GM21423 (cell line): ENCODE results near the gene SLC38A10.

Experiments used
- ATAC-seq: cut with Tn5 transposase; IDR thresholded peaks from one replicate; pipeline ENCODE4 v1.9.1; 2021; ENCODE audit warnings: mild to moderate bottlenecking, moderate library complexity; ENCODE audit not compliant: unreplicated experiment

Gene SLC38A10

DNA sequence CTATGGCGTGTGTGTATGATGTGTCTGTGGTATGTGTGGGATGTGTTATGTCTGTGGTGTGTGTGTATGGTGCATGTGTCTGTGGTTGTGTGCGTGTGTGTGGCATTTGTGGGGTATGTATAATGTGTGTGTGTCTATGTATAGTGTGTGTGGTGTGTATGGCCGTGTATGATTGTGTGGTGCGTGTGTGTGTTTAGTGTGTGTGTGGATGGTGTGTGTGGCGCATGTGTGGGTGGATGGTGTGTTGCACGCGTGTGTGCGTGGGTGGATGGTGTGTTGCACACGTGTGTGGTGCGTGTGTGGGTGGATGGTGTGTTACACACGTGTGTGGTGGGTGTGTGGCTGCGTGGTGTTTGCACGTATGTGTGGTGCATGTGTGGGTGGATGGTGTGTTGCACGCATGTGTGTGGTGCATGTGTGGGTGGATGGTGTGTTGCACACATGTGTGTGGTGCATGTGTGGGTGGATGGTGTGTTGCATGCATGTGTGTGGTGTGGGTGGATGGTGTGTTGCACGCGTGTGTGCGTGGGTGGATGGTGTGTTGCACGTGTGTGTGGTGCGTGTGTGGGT, 5.6 kb upstream of the SLC38A10 start:
- no peak for ATAC-seq

DNA sequence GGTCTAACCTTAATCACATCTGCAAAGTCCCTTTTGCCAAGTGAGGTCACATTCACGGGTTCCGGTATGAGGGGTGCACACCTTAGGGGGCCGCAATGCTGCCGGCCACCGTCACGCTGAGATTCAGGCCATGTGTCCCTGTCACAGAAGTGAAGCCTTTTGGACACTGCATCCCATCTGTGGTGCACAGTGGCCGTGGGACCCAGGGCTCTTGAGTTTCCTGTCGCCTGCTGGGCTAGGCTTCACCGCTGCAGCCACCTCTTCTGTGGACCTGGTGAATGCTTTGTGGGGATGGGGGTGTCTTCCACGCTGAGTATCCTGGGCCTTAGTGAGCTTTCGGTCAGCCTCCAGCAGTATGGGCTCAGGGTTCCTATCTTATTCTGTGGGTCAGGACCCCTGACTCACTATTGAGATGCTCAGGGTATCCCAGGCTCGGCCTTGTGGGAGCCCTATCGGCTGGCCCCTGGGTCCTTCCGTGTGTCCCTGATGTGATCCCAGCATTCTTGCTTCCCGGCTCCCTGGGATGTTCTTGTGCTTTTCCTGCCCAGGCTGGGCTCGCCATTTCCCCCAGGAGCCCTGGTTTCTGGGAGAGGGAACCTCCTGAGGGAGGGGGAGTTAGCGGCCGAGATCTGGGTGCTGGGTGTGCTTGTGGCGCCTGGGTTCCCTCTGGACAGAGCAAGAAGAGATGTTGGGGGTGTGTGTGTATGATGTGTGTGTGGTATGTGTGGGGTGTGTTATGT, 4.9 kb upstream of the SLC38A10 start:
- ATAC-seq, result no peak

DNA sequence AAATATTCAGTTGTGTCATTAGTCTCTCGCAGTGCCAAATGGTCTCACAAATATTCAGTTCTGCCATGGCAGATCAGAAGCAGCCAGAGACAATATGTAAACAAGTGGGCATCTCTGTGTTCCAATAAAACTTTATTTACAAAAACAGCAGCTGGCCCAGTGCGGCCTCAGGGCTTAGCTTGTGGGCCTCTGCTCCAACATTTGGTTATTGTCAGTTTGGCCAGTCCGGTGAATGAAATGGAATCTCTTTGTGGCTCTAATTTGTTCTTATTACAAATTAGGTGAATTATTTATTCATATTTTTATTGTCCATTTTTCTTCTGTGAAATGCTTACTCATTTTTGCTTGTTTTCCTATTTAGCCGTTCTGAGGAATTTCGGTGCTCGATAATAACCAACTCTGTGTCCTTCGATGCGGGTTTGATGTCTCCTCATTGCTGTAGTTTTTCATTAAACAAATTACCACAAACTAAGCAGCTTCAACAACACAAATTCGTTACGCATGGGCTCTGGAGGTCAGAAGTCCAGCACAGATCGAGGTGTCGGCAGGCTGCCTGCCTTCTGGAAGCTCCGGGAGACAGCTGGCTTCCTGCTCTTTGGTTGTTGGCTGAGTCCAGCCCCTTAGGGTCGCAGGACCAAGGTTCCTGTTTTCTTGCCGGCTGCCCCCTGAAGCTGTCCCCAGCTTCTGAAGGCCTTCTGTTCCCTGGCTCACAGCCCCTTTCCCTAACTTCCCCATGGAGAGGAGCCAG, 4.1 kb upstream of the SLC38A10 start:
- ATAC-seq, result no peak

DNA sequence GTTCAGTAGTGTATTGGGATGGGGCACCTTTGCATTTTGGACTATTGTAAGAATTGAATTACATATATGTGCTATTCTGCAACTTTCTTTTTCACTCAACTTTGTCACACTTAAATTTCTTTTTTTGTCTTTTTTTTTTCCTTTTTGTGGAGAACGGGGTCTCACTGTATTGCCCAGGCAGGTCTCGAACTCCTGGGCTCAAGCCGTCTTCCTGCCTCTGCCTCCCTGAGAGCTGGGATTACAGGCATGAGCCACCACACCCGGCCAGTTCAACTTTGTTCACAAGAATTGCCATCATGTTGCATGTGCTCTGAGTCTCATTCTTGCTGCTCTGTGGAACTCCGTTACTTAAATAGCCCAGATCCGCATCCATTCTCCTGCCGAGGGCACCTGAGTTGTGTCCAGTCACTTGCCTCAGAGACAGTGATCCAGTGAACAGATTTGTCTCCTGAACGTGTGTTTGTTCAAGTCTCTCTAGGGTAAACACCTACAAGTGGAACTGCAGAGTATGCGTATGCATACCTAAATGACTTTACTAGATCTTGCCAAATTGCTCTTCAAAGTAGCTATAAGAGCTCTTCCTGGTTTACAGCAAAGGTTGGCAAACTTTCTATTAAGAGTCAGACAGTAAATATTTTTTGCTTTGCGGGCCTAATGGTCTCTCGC, 3.4 kb upstream of the SLC38A10 start:
- ATAC-seq, result no peak

DNA sequence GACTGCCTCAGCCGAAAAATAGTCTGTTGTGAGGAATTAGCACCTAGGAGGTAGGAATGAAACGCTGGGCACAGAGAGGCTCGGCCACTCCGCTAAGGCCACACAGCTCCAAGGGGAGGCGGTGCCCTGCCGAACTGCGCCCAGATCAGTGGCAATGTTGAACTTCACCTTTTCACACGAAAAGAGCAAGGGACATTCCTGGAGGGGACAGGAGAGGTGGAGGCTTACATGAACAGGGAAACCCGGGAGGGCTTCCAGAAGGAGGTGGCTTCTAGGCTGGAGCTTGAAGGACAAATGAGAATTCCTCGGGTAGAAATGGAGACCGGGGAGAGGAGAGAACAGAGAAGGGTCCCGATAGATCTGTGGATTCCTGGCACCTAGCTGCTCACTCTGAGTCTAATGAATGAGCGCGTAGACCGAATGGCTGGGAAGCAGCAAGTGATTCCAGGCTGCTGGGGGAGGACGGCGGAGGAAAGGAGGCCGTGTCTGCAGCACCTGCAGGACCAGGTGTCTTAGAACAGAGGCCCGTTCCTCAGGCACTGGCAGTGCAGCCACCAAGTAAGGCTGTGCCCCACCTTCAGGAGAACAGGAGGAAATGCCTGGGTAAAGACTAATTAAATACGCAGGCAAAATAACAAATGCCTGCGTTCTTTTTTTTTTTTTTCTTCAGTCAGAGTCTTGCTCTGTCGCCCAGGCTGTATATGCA, 722 bp upstream of the SLC38A10 start:
- no peak for ATAC-seq

DNA sequence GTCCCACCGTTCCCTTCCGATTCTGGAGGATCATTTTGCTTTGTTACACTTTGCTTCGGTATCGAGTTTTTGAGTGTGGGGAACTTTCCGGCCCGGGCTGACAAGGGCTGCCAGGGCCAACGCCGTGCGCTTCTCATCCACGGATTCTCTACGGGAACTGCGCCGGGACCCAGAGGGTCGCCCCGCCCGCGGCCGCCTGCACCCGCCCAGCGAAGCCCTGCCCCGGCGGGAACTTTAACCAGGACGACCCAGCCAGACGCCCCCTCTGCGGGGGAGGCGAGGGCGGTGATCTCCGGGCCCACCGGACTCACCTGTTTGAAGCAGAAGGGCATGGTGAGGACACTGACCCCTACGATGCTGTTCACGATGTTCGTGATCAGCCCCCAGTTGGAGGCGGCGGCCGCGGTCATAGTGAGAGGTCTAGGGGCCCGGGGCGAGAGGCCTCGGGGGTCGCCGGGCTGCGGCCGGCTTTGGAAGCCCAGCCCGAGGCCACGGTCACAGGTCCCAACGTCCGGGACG, 536 bp downstream of the SLC38A10 start:
- ATAC-seq, result peak; percentile 5

DNA sequence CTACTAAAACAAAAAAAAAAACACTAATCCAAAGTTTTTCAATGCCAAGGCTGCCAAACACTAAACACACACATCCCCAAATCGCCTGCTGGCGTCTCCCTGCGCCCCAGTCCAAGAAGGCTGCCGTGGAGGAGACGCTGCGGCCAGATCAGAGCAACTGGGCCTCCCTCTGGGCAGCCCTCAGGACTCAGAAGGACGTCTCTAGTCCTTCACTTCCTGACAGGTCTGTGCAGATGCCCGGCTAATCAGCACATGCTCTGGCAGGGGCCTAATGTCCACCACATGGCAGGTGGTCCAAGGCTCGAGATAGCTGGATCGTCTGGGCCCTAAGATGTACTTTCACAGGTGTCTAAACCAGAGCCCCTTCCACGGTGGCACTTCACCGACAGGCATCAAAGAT, 2.7 kb downstream of the SLC38A10 start:
- no peak for ATAC-seq

DNA sequence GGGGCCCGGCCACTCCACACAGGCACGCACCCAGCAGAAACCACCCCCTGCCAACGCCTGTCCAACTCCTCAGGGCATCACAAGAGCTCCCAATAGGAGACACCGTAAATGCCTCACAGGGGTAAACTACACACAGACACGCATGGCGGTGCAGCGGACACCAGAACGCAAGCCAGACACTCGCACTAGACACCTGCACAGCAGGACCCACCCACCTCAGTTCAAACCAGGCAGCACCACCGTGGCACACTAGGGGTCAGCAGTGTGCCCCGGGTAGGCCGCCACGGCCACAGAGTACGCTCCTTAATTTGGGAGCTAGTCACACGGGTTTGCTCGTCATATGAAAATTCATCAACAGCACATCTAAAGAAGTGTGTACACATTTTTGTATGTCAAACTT, 3.4 kb downstream of the SLC38A10 start:
- ATAC-seq, result no peak

DNA sequence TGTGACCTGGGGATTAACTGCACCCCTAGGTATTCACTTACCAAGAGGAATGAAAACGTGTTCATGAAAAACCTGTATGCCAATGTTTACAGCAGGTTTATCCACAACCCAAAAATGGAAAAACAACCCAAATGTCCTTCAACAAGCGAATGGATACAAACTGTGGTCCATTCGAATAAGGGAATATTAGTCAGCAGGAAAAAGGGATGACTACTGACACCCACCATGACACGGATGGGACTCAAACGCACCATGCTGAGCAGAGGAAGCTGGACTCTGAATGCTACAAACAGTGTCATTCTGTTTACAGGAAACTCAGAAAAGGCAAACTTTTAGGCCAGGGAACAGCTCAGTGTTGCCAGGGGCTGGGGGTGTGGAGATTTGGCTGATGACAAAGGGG, 4.9 kb downstream of the SLC38A10 start:
- no peak for ATAC-seq

DNA sequence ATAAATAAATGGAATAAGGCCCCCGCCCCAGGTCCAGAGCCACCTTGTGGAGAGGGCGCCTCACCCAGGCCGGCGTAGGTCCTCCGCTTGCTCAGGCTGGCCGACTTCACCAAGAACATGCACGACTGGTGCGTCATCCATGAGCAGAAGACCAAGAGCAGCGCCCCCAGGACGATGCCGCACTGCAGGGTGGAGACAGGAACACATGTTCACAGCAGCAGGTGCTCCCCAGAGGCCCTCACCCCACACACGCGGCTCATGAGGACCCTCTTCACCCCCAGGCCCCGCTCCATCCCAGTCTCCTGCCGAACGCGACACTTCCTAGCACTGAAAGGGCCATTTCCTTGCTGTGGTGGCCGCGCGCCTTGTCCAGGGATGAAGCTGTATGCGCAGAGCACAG, 5.5 kb downstream of the SLC38A10 start:
- ATAC-seq, result no peak

DNA sequence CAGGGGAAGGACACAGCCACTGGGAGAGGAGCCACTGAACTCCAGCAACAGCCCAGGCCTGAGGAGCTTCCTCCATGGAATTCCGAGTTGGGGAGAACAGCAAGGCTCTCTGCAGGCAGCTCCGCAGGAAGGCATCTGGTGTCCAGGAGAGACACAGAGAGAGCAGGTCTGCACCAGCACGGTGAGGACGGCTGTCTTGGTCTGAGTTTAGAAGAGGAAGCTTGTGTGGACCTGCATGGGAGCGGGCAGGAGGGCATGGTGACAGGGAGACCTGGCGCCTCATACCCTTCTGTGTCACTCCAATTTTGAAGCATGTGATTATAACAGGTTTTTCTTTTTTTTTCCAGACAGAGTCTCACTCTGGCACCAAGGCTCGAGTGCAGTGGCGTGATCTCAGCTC, 6.4 kb downstream of the SLC38A10 start:
- no peak for ATAC-seq

DNA sequence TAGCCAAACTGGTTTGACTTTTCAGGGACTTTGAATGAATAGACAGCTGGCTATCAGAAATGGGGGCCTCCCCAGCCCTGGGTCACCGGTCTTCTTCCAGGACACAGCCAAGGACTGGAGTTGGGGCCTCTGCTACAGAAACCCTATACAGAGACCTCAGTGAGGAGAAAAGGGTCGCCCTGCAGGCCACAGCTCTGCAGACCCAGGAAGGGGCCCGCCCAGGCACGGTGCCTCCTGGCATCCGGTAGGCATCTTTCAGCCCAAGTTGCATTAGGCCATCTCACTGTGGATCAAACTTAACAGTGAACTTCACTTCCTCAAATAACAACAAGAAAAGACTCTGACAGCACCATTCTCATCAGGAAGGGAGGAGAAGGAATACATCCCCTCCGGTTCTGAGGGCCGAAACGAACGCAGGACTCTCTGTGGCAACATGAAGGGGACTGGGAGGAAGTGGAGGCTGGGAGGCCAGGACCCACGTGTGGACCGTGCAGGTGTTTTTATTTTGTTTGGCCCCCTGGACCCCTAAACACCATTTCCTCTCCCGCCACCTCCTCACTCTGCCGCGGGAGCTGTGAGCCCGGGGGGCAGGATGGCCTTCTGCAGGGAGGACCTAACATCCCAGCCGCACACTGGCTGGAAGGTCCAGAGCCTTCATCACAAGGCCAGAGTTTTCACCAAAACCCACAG, 7.2 kb downstream of the SLC38A10 start:
- ATAC-seq, result no peak

DNA sequence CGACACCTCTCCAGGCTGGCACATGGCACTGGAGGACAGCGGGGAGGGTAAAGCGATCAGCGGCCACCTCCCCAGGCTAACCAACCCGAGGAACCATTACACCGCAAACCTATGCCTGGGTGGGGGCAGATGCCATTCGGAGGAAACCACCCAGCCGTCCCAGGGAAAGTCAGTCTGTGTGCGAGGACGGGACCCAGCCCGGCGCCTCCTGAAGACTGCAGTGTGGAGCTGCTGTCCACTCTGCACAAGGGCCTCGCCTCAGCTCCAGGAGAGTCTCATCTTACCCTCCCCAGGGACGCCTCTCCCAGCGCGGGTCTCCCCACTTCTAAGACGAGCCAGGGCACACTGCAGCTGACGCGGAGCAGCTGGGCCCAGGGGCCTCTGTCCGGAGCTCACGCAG, 8.0 kb downstream of the SLC38A10 start:
- no peak for ATAC-seq

DNA sequence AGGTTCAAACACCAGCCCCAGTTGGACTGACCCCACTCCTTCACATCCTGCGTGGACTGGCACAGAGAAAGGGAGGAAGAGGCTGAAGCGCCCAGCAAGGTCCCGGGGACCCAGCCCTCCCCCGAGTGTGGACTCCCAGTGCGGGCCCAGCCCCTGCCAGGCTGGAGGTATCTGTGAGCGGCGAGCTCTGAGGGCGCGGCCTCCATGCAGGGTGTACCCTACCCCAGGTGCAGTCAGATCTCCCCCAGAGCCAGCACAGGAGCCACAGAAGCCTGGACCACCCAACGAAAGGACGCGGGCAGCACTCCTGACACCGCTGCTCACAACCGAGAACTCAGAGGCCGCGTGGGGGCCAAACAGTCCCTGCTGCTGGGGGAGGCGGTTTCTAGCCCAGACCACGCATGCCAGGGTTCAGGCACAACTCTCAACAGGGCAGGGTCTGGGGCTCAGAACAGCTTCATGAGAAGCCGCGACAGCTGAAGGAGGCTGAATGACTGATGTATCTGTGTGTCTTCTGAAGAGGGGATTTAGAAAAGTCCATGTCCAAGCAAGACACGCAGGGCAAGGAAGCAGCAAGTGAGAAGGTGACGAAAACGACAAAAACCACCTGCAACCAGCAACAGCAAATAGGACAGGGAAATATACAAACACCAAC, 8.5 kb downstream of the SLC38A10 start:
- no peak for ATAC-seq

DNA sequence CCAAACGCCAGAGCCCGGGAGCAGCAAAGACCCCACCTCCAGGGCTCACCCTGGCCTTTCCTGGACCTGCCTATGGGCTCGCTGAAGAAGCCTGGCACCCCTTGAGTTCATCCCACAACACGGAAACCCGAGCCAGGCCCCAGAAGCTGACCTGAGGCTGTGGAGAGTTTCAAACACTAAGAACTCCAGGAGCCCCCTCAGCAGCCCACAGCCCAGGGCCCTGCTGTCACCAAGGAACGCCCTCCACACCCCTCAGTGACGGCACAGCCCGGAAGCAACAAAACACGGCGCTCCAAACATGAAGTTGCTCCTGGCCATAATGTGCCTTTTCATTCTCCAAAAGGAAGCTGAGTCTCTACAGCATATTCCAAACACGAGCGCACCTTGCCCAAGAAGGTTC, 9.2 kb downstream of the SLC38A10 start:
- no peak for ATAC-seq

DNA sequence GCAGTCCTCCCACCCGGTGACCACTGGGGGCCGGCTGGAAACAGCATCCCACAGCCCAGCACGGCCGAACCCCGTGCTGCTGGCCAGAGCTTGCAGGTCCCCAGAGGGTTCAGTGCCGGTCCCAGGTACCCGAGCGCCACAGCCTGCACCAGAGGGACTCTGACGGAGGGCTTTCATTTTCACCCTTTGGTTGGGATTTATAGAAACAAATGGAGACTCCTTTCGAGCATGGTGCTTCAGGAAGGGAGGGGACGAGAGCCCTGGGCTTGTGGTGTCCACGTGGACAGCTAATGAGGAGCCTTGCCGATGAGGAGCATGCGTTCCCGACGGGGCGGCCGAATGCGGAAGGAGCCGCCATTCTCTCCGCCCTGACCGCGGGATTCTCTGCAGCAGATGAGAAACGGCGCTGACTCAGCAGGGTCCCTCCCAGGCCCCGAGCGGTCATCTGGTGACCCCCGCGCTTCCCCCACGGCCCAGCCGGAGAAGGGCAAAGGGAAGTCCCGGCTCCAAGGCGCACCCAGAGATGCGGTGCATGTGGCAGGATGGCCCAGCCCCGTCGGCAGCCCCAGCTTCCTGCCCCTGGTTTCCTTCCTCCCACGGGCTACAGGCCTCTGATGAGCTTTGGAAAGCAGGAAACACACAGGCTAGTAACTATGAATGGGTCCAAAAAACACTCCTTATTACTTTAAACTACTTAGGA, 9.8 kb downstream of the SLC38A10 start:
- ATAC-seq, result no peak

DNA sequence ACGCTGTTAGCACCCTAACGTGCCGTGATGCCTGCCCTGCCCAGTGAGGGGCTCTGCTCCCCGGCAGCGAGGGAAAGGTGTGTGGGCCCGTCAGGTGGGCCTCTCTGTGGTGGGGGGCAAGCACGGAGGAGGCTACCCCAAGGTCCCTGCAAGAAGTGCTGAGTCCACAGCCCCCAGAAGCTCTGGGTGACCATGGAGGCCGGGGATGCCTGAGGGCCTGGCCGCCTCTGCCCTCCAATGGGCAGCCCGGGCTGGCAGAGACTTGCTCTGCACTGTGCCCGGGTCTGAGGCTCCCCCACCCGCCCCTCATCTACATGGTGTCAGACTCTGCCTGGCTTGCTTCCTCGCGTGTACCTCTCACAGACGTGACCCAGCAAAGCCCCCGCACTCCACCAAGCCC, 12.2 kb downstream of the SLC38A10 start:
- ATAC-seq, result no peak

DNA sequence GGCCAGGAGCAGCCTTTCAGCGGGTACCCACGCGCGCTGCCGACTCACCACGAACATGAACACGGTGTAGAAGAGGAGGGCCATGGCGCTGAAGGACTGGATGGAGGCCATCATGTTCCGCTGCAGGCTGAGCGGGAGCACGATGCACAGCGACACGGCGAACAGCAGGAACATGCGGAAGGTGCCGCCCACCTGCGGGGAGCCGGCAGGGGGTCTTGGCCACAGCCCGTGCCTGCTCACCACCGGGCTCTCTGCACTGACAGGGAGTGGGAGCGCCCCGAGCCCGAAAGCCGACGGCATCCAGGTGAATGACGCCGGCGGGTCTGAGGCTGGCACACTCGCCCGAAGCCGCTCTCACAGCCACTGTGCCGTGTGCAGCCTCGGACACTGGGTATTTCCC, 13.0 kb downstream of the SLC38A10 start:
- no peak for ATAC-seq

DNA sequence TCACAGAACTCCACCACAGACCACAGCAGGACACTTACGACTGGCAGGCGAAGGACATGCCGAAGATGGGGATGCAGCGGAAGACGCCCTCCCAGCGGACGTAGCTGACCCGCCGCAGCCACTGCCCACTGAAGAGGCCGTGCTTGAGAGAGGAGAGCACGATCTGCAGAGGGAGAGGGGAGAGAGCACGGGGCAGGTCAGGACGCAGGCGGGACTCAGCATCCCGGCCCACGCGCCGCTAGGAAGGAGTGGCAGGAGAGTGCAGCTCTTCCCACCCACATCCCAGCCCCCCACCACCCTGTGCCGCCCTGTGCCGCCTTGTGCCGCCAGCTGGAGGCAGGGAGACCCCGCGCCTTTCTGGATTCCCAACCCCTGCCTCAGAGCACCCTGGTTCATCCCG, 14.5 kb downstream of the SLC38A10 start:
- ATAC-seq, result no peak
